ENCODE measurements around the gene LY6G5C.

LY6G5C gene

GRCh38 chr6:31636698-31637596 is 43.9 kb downstream of the LY6G5C start:
- no peak for DNase-seq

- no peak for DNase-seq
These were observed 45.8 kb downstream of the LY6G5C start for GRCh38 chr6:31634969-31635575.

GRCh38 chr6:31634131-31634530 is 46.7 kb downstream of the LY6G5C start:
- DNase-seq, result no peak

- DNase-seq, result no peak
These were observed 47.4 kb downstream of the LY6G5C start for GRCh38 chr6:31633447-31633846.

GRCh38 chr6:31632279-31632946 is 48.5 kb downstream of the LY6G5C start:
- no peak for DNase-seq

GRCh38 chr6:31631681-31632278 is 49.1 kb downstream of the LY6G5C start:
- no peak for DNase-seq

- DNase-seq, result no peak
These were observed 49.7 kb downstream of the LY6G5C start for GRCh38 chr6:31631209-31631608.

GRCh38 chr6:31630177-31630934 is 50.5 kb downstream of the LY6G5C start:
- DNase-seq, result no peak

- DNase-seq, result no peak
These were observed 51.9 kb downstream of the LY6G5C start for GRCh38 chr6:31629014-31629413.

GRCh38 chr6:31627690-31628287 is 53.1 kb downstream of the LY6G5C start:
- DNase-seq, result no peak

- DNase-seq, result no peak
These were observed 53.9 kb downstream of the LY6G5C start for GRCh38 chr6:31626952-31627351.

All from Kasumi-1 (cell line).